NB4 (cell line): ENCODE measurements around the gene TPSD1.
"Not testable (repeated sequence)": the region's sequence is repeated elsewhere in the genome, so short reads cannot be mapped to it uniquely, and the experiment has no call there.

ENCODE experiments used
- CTCF ChIP-seq: IDR thresholded peaks from one replicate; pipeline ENCODE4 v1.5.1; 2012; ENCODE audit warnings: low read depth, low read length
- POLR2A ChIP-seq: IDR thresholded peaks from 2 replicates; pipeline ENCODE4 v1.6.1; 2011; ENCODE audit warnings: mild to moderate bottlenecking; ENCODE audit not compliant: insufficient read length; ENCODE audit errors: extremely low read depth

- TF ChIP-seq POLR2A, CTCF: not testable (repeated sequence)
Measured at GRCh38 chr16:1238909-1239308, 17.0 kb upstream of the TPSD1 start.
